Stimulated activated CD4-positive, alpha-beta T cell treated with anti-CD3 and anti-CD28 coated beads, Interleukin-15, amount 100 ng/mL, for 1 hour (primary cell): ENCODE measurements around the gene GSC2.

Experiments used
- DNase-seq, 2 donors: peaks; one replicate each; pipeline ENCODE4 v3.0.0-alpha.2; 2020; ENCODE audit warnings: low read depth in 1 of 2, low spot score in 1 of 2

Gene GSC2

GRCh38 chr22:19178657-19179496, 28.8 kb upstream of the GSC2 start, which contains the start of gene SLC25A1:
SLC25A1 (minus strand) TSS chr22:19178736; CDS start chr22:19178673, 63 bp downstream.
- DNase-seq = peak; percentile 62 to 82

GRCh38 chr22:19178065-19178656, 28.1 kb upstream of the GSC2 start:
- peak in 1 of 2 donors; percentile 38 for DNase-seq

- DNase-seq = no peak
Observed at GRCh38 chr22:19177164-19178064, 27.3 kb upstream of the GSC2 start.

GRCh38 chr22:19176732-19177131, 26.6 kb upstream of the GSC2 start:
- no peak for DNase-seq

- no peak for DNase-seq
Observed at GRCh38 chr22:19176175-19176643, 26.1 kb upstream of the GSC2 start.

GRCh38 chr22:19175602-19176174, 25.6 kb upstream of the GSC2 start:
- DNase-seq = no peak

- DNase-seq = no peak
Observed at GRCh38 chr22:19175026-19175601, 25.0 kb upstream of the GSC2 start.

GRCh38 chr22:19174106-19175025, 24.3 kb upstream of the GSC2 start:
- DNase-seq = no peak

GRCh38 chr22:19173047-19174035, 23.2 kb upstream of the GSC2 start:
- DNase-seq = no peak

GRCh38 chr22:19172213-19173046, 22.3 kb upstream of the GSC2 start:
- no peak for DNase-seq

GRCh38 chr22:19169947-19170318, 19.8 kb upstream of the GSC2 start:
- DNase-seq = no peak

GRCh38 chr22:19169002-19169946, 19.2 kb upstream of the GSC2 start:
- no peak for DNase-seq

- DNase-seq = no peak
Observed at GRCh38 chr22:19168088-19168890, 18.2 kb upstream of the GSC2 start.

GRCh38 chr22:19167106-19167869, 17.2 kb upstream of the GSC2 start:
- DNase-seq = no peak

GRCh38 chr22:19166421-19166820, 16.3 kb upstream of the GSC2 start:
- no peak for DNase-seq
